NB4 (cell line): Measurements from ENCODE around the gene OFD1.

Experiments used
- CTCF ChIP-seq: IDR thresholded peaks from one replicate; pipeline ENCODE4 v1.5.1; 2012; ENCODE audit warnings: low read depth, low read length
- POLR2A ChIP-seq: IDR thresholded peaks from 2 replicates; pipeline ENCODE4 v1.6.1; 2011; ENCODE audit warnings: mild to moderate bottlenecking; ENCODE audit not compliant: insufficient read length; ENCODE audit errors: extremely low read depth

- no peak for TF ChIP-seq CTCF
- TF ChIP-seq POLR2A = no peak
These were observed 40.2 kb upstream of the OFD1 start for GRCh38 chrX:13694359-13694758.
